Dermis microvascular lymphatic vessel endothelial cell (primary cell): ENCODE data around the gene DNAJC13. TPM values are rescaled to one million over a fixed set of nuclear protein-coding genes. Genes with fewer than 3 reads are reported as not detected.

Experiments
- DNase-seq, 2 donors: peaks; one replicate each; pipeline versions ENCODE4 v3.0.0 to v3.0.0-alpha.2; 2010; ENCODE audit warnings: low read depth in 2 of 2
- total RNA-seq: library from RNA; depleted of rRNA; stranded (reverse); fragments of >200 nt; gene quantifications from 2 replicates; pipeline ENCODE4 v1.2.1, GENCODE V29; 2014

Gene DNAJC13
- total RNA-seq, 1 donor from 2014 or later, result 48.5 TPM

DNA sequence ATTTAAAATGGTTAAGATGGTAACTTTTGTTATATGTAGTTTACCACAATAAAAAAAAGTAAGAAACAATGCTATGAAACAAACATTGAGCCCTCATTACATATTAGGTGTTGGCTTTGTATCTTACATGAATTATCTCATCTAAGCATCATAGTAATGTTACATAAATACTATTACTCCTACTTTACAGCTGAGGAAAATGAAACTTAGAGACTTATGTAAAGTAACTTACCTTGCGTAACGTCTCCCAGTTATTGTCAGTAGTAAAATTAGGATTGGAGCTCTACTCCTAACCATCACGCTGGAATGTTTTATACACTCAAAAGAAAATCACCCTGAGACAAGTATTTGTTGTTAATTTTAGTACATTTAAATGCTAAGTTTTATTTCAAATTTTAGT lies 42.2 kb downstream of the DNAJC13 start:
- no peak for DNase-seq

DNA sequence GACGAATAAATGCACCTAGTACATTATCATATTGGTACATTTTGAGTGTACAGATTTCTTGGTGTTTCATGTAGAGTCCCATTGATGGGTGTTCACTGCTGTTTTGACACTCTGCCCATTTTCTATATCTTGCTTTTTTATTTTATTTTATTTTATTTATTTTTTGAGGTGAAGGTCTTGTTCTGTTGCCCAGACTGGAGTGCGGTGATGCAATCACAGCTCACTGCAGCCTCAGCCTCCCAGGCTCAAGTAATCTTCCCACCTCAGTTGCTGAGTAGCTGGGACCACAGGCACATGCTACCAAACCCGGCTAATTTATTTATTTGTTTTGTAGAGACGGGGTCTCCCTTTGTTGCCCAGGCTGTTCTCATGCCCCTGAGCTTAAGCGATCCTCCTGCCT lies 44.2 kb downstream of the DNAJC13 start:
- DNase-seq, result no peak

DNA sequence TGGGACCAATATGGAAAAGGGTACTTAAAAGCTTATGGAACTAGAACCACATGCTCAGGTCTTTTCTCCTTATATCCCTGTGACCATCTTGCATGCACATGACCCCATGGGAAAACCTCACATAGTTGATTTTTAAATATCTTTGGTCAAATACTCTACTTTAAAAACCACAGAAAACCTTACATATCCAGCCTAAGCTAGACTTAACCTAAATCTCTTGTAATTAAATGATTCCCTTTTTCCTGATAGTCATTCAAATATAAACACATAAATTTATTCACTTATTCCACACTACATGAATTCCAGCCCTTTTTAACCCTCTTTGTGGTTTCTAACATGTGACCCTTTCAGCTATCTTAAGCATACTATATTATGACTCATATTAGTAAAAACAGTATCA lies 46.8 kb downstream of the DNAJC13 start:
- no peak for DNase-seq

DNA sequence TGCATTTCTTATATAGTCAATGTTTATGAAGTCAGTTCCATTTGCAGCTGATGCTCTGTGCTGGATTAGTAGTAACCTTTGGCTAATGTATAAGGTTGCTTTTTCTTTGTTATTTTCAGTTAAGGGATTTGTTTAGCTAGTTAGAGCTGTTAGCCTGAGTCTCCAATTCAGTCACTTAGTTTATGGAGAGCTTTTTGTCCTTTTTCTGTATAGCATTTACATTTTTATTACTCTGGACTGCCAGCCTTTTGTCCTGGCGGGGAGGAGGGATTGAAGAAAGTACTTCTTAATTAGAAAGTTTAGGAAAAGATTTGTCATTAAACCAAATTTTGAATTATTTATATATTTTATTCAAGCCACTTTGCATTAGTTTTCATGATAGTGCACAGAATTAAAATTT lies 52.0 kb downstream of the DNAJC13 start:
- DNase-seq, result no peak

DNA sequence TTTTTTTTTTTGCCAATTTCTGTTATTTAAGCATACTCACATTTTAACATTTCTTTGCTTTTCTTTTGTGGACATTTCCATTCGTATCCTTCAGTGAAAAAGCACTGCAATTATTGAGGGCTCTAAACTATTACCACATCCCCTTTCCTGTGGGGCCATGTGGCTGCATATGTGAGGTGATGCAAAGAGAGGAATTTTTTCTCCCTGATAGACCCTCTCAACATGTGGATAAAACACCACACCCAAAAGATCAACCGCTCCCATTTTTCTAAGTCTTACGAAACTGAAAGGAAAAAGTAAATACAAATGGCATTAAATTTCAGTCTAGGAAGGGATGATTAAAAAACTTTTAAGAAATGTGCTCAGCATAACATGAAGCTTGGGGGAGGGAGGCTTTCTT lies 68.8 kb downstream of the DNAJC13 start:
- no peak for DNase-seq

DNA sequence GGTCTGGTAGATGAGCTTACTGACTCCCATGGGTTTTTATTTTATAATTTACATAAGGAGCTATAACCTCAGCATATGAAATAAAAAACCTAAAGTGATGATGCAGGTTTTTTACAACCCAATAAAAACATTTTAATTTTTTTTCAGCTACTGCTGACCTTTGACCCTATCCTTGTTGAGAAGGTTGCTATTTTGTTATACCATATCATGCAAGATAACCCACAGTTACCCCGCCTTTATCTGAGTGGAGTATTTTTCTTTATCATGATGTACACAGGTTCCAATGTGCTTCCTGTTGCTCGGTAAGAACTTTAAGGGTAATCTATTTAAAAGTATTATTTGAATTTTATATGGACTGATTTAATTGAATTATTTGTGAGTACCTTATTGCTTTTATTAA lies 70.8 kb downstream of the DNAJC13 start:
- DNase-seq, result no peak

DNA sequence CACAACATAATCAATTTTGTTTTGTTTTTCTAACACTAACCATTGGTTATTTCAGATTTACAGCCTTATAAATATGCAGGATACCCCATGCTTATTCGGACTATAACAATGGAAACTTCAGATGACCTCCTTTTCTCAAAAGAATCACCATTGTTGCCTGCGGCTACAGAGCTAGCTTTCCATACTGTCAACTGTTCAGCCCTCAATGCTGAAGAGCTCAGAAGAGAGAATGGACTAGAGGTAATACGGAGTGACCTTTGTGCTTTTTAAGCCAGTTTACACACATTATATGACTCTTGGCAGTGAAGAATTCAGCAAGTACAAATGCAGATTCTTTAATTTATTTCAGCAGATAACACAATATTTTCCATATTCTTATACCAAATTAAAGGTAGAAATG lies 81.8 kb downstream of the DNAJC13 start:
- no peak for DNase-seq

DNA sequence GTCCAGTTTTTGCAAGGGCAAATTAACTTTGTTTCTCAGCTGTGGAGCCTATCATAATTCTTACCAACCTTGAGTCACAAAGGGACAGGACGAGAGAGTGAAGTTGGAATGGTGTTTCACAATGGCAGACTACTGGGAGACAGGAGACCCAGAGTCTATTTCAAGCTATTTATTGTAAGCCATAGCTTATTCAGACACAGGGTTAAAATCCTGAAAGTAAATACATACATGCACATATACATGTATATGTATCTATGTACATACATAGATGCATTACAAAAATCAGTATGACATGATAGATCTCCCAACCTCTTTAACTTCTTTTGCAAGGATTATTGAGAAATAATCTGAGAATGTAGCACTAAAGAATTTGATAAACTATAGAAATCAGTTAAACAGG lies 86.3 kb downstream of the DNAJC13 start:
- no peak for DNase-seq

DNA sequence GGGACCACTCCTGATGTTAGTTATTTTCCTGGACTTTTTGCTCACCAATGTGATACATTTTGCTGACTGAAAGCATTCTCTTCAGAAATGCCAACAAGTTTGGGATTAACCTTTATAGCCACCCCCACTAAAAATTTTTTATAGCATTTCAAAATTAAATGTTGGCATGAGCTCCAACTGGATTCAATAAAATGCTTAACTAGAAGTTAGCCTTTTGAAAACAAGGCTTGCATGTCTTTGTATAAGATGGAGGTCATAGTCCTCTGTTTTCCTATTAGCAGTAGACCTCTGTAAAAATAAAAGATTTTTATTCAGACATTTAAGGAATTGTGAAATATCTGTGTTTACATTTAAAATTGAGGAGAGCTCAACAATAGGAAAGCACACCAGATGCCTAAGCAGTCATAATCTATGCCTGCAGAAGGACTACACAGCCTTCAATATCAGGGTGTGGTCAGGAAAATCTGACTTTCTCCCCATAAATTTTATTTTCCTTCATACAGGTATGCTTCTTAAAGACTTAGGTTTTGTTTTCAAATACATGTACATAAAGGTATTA lies 87.2 kb downstream of the DNAJC13 start:
- no peak for DNase-seq

DNA sequence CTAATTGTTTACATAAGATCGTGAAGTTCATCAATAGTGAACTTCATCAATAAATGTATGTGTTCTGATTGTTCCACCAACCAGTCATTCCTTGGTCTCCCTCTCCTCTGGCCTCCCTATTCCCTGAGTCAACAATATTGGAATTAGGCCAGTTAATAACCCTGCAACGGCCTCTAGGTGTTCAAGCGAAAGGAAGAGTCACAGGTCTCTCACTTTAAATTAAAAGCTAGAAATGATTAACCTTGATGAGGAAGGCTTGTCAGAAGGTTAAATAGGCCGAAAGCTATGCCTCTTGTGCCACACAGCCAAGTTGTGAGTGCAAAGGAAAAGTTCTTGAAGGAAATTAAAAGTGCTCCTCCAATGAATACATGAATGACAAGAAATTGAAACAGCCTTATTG lies 90.4 kb downstream of the DNAJC13 start:
- no peak for DNase-seq

DNA sequence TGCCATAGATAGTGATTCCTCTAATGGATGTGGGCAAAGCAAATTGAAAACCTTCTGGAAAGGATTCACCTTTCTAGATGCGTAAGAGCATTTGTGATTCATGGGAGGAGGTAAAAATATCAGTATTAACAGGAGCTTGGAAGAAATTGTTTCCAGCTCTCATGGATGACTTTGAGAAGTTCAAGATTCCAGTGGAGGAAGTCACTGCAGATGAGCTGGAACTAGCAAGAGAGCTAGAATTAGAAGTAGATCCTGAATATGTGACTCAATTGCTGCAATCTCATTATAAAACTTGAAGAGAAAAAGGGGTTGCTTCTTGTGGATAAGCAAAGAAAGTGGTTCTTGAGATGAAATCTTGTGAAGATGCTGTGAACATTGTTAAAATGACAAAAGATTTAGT lies 91.8 kb downstream of the DNAJC13 start:
- DNase-seq, result no peak

DNA sequence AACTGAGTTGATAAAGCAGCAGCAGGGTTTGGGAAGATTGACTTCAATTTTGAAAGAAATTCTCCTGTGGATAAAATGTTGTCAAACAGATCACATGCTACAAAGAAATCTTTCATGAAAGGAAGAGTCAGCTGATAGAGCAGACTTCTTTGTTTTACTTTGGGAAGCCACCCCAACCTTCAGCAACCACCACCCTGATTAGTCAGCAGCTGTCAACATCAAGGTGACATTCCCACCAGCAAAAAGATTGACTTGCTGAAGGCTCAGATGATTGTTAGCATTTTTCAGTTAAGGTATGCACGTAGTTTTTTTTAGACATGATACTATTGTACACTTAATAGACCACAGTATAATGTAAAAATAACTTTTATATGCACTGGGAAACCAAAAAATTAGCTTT lies 92.2 kb downstream of the DNAJC13 start:
- no peak for DNase-seq

DNA sequence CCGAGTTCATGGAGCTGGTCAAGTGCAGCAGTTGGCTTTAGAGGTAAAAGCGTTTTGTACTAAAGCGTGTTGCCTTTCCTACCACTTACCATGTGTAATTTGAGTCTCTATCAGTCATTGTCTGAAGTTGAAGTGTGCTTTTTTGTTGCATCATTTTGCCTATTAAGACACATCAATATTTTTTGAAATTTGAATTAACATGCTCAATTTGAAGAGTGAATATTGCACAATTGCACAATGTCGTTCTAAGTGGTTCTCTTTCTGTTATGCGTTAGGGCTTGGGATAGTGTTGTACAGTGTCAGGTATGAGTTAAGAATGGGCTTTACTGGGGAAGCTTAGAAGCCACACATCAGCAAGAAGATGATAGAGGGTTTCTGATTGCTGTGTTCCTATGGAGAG lies 95.8 kb downstream of the DNAJC13 start:
- DNase-seq, result no peak

DNA sequence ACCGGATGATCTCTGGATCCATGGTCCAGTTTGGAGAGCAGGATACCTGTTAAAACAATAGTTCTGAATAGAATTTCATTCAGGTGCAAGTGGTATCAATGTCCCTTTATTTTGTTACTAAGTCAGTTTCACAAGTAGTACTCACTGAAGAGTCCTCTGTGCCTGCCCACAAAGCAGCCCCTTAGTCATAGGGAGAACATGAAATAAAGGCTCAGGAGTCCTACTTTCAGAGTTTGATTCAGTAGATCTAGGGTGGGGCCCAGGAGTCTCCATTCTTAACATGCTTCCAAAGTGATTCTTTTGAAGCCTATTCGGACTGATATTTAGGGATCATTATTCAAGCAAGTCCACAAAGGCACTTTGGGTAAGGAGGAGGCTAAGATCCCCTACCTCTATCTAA lies 100.0 kb downstream of the DNAJC13 start:
- DNase-seq, result no peak

DNA sequence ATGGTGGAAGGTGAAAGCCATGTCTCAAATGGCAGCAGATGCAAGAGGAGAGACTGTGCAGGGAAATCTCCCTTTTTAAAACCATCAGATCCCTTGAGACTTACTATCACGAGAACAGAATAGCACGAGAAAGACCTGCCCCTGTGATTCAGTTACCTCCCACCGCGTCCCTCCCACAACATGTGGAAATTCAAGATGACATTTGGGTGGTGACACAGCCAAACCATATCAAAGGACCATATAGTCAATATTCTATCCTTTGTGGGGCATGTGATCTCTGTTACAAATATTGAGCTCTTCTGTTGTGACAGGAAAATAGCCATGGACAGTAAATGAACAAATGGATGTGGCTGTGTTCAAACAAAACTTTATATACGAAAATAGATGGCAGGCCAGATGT lies 102.6 kb downstream of the DNAJC13 start:
- no peak for DNase-seq

DNA sequence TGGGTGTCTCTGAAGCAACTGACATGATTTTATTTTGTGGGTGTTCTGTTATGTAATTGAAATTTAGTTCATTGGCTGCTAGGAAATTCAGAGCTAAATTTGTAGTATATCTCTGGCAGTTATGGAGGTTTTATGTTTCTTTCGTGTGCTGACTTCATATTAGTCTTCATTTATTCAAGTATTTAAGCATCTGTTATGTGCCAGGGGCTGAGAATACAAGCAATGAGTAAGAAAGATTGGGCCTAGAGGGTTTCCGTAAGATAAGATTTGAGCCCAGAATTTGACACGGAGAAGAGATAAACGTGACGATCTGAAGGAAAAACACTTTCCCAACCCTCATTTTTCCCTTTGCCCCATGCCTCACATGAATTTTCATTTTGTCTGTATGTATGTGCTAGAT lies 104.6 kb downstream of the DNAJC13 start:
- DNase-seq, result no peak

DNA sequence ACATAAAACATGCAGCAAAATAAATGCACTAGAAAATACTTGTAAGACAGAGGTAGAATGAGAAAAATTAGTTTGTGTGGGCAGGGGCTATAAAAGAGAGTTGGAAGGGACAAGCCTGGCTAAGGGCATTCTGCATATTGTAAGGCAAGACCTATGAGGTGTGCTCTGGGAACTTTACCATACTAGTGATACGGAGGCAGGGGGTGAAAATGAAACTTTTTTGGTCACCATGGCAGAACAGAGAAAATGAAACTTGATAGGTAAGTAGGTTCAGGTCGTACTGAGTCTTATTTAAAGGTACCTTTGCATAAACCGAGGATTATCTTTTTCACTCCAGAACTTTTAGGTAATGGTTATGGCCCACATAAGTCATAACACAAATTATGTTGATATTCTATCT lies 105.1 kb downstream of the DNAJC13 start:
- no peak for DNase-seq

DNA sequence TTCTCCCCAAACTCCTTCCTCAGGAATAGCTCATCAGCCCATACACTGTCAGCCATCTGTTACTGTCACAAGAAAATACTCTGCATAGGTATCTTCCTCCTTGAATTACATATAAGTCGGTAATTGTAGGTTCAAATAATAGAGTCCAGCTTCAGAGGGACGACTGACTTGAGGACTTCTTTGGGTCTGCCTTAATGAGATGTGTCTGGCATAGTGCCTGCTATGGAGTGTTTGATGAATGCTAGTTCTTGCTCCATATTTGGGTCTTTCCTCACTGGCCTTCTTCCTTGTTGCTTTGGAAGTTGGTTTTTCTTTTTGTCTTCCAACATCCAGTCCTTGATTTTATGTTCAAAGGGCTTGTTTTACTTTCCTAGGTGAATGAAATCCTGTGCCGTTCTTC lies 113.3 kb downstream of the DNAJC13 start:
- DNase-seq, result no peak

DNA sequence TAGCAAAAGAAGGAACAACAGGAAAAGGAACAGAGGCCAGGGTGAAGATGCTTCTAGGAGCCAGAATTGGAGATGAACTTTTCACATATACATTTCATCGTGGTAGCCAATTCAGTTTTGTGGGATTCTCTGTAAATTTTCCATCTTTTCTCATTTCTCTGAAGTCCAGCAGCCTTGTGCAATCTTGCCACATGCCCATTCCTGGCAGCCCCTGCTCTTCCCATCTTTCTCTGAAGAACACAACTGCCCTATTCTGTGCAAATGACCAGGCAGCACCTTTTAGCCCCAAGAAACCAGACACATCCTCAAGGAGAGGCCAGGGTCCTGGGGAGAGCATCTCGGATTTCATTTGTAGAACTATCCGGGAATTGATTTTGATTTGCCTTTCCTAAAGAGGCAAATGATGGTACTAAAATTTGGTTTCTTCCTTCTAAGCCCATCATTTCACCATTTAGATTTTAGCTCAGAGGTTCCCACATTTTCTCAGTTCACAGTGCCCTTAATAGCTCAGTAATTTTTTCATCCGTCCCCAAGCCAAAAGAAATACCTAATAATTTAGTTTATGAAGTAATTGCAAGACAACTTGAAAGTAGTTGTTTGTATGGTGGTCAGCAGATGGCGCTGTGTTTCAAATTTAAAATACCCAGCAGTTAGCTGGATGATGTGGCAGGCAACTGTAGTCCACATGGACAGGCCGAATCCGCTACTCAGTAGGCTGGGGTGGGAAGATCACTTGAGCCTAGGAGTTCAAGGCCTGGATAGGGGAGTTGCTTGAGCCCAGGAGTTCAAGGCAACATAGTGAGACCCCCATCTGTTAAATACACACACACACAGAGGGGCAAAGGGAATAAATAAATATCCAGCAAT lies 118.5 kb downstream of the DNAJC13 start:
- DNase-seq, result peak; percentile 82 to 87

DNA sequence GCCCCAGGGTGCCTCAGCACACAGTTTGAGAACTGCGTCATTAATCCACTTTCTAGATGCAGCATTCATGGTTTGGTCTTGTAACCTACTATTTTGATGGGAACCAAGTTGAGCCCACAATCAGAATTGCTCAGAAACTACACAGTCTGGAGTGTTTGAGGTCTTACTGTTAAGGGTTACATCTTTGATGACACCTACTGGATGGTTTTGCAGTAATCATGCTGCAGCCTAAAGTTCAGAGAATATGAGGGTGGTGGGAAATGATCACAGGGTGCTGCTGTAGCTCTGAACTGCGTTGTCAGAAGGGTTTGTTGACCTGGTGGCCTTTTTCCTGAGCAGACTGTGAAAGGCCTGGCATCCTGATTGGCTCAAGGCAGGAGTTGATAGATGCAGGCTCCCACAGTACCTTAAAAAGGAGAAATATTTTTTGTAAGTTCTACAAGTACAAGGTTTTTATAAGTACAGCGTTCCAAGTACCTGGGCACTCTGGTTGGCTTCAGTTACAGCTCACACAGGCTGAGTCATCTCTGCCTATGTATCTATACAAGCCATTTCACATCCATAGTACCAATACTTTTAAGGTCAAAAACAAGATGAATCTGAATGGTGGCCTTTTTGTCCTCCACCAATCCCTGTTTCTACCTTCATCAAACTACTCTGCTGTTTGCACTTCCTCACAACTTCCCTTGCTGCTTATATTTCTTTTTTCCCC lies 119.3 kb downstream of the DNAJC13 start:
- DNase-seq, result no peak

DNA sequence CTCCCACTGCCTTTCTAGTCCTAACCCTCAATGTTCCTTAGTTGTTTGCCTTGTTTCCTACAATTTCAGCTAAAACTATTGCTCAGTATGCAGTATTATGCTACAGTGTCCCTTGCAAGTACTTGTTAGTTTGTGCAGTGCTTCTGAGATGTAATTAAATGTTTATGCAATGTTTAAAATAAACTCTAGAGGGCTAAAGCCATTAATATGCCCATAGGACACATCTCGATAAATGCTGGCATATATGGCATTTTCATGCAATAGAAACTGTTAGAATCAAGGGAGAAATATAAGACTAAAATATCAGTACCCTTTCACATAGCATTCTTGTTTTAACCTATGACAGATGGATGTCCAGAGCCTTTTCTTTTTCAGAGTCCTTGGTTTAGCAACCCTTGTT lies 120.0 kb downstream of the DNAJC13 start:
- no peak for DNase-seq

DNA sequence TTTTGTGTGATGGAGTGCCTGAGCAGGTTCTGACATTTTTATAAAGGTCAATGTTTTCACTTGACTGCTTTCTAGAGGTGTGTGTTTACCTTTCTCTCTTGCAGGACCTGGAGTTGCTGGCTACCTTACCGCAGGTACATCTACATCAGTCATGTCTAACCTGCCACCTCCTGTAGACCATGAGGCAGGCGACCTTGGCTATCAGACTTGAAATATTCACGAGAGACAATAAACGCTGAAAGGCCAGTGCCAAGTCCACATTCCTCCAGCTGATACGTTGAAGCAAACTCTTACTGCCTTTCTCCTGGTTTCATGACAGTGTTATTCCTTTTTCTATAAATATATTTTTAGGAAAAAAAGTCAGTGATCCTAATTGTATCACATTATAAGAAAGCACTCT lies 120.8 kb downstream of the DNAJC13 start:
- no peak for DNase-seq

DNA sequence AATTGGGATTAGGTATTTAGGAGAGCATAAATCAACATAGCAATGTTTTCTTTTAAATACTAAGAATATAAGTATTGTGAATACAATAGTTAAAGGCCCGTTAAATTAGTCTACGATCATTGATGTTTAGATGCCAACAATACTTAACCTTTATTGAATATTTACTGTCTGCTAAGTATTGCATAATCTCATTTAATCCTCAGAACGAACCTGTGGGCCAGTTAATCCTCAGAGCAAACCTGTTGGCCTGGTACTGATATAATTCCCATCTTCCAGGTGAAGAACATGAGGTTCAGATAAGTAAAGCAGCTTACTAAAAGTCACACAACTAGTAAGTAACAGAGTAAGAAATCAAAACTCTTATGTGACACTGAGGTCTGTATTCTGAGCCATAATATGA lies 122.4 kb downstream of the DNAJC13 start:
- no peak for DNase-seq
